Measurements from ENCODE around the gene TMOD3. TPM values are rescaled to one million over a fixed set of nuclear protein-coding genes. Genes with fewer than 3 reads are reported as not detected.

Gene TMOD3
- total RNA-seq, 2 experiments from 2014 or later = 73.8 to 74.1 TPM

DNA sequence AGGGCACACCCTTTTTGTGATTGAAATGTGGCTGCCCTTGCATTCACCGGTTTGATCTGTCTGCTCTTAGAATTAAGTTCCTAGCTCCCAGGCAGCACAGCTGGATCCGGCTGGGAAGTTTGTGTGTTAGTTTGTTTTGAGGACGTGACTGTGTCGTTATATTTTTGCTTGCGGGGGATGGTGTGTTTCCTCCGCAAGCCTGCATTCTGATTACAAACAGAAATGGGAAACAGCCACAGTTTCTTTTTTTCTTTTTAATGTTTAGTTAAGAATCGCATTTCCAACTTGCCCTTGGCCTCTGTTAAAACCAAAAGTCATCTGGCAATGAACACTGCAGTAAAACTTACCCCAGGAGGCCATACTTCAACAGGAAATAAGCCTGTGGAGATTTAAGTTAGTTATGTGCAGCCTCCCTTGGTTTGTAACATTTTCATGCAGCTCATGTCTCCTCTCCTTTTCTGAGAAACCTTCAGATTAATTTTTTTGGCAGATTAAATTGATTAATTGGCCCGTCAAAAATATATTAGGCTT is 888 bp downstream of the TMOD3 start:
- peak overlapping the region; percentile 95 for H3K27ac Mint-ChIP-seq
- H3K4me1 Mint-ChIP-seq (ENCODE audit: low read depth) = peaks cover 43% of the 10 kb centered on the region
- ATAC-seq = no peak
- H3K27me3 Mint-ChIP-seq (ENCODE audit: low read depth) = peaks cover 9% of the 10 kb centered on the region
- ChIA-PET POLR2A (interaction anchor here (0.6 to 3.2 kb wide), 3 partner anchors 10 to 129 kb away, joined by 3 to 17 read pairs (median 3); no protein-coding TSS in a partner anchor), CTCF (interaction anchor here (0.7 to 2.4 kb wide), 6 partner anchors 15 to 181 kb away, joined by 3 to 12 read pairs (median 3); no protein-coding TSS in a partner anchor)
- no peak for DNase-seq
- H3K36me3 Mint-ChIP-seq (ENCODE audit: low read depth) = peaks cover 8% of the 10 kb centered on the region
- peak overlapping the region; percentile 98 for H3K4me3 Mint-ChIP-seq
- H3K9me3 Mint-ChIP-seq (ENCODE audit: insufficient read depth) = no peaks in the 10 kb centered on the region

DNA sequence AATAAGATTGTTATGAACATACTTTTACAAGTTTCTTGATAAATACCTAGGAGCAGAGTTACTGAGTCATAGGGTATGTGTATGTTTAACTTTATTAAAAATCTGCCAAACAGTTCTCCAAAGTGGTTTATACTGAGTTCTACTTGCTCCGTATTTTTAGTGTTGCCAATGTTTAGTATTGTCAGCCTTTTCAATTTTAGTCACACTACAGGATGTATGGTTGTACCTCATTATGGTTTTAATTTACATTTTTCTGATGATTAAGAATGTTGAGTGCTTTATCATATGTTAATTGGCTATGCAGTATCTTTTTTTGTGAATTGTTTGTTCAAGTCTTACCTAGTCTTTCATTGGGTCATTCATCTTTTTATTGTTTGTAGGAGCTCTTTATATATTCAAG is 4.3 kb downstream of the TMOD3 start:
- DNase-seq (no peak), ATAC-seq (no peak)
- Mint-ChIP-seq H3K4me1 (ENCODE audit: low read depth) (peaks cover 69% of the 10 kb centered on the region), H3K9me3 (ENCODE audit: insufficient read depth) (no peaks in the 10 kb centered on the region), H3K27me3 (ENCODE audit: low read depth) (no peaks in the 10 kb centered on the region), H3K4me3 (no peak overlapping the region), H3K27ac (no peak overlapping the region), H3K36me3 (ENCODE audit: low read depth) (peaks cover 14% of the 10 kb centered on the region)
- ChIA-PET POLR2A (no interaction called here), CTCF (interaction anchor here (2.0 kb wide), 1 partner anchor 58 kb away, joined by 8 read pairs; no protein-coding TSS in a partner anchor)

GRCh38 chr15:51837792-51838251 is 8.4 kb downstream of the TMOD3 start:
- ATAC-seq (peak; percentile 70), DNase-seq (peak; percentile 41)
- peaks cover 71% of the 10 kb centered on the region for H3K4me1 Mint-ChIP-seq (ENCODE audit: low read depth)
- peak overlapping the region; percentile 73 for H3K27ac Mint-ChIP-seq
- H3K4me3 Mint-ChIP-seq = peak overlapping the region; percentile 61
- ChIA-PET CTCF (interaction anchor here (0.9 to 1.5 kb wide), 3 partner anchors 8 to 24 kb away, joined by 3 to 4 read pairs (median 3); partner anchors contain the start of gene TMOD3), POLR2A (interaction anchor here (0.7 kb wide), 1 partner anchor 650 kb away, joined by 3 read pairs; no protein-coding TSS in a partner anchor)
- no peaks in the 10 kb centered on the region for H3K9me3 Mint-ChIP-seq (ENCODE audit: insufficient read depth)
- no peaks in the 10 kb centered on the region for H3K27me3 Mint-ChIP-seq (ENCODE audit: low read depth)
- H3K36me3 Mint-ChIP-seq (ENCODE audit: low read depth) = peaks cover 16% of the 10 kb centered on the region

GRCh38 chr15:51838270-51838669 is 8.8 kb downstream of the TMOD3 start:
- H3K27ac Mint-ChIP-seq = peak overlapping the region; percentile 73

GRCh38 chr15:51840692-51841091 is 11.2 kb downstream of the TMOD3 start:
- ChIA-PET CTCF (no interaction called here), POLR2A (interaction anchor here (4.1 kb wide), 1 partner anchor 12 kb away, joined by 17 read pairs; the partner anchor contains the start of gene TMOD3)
- DNase-seq = no peak
- H3K36me3 Mint-ChIP-seq (ENCODE audit: low read depth) = peaks cover 10% of the 10 kb centered on the region
- no peaks in the 10 kb centered on the region for H3K9me3 Mint-ChIP-seq (ENCODE audit: insufficient read depth)
- H3K27me3 Mint-ChIP-seq (ENCODE audit: low read depth) = no peaks in the 10 kb centered on the region
- no peak overlapping the region for H3K4me3 Mint-ChIP-seq
- peaks cover 69% of the 10 kb centered on the region for H3K4me1 Mint-ChIP-seq (ENCODE audit: low read depth)
- ATAC-seq = no peak
- H3K27ac Mint-ChIP-seq = no peak overlapping the region

More at GRCh38 chr15:51838270-51838669, 8.8 kb downstream of the TMOD3 start:
- POLR2A ChIA-PET = interaction anchor here (0.7 to 4.1 kb wide), 3 partner anchors 9 to 650 kb away, joined by 3 to 17 read pairs (median 3); partner anchors contain the start of gene TMOD3
- H3K9me3 Mint-ChIP-seq (ENCODE audit: insufficient read depth) = no peaks in the 10 kb centered on the region
- H3K4me1 Mint-ChIP-seq (ENCODE audit: low read depth) = peaks cover 72% of the 10 kb centered on the region
- H3K36me3 Mint-ChIP-seq (ENCODE audit: low read depth) = peaks cover 16% of the 10 kb centered on the region
- peak overlapping the region; percentile 61 for H3K4me3 Mint-ChIP-seq
- DNase-seq (no peak), ATAC-seq (no peak)
- H3K27me3 Mint-ChIP-seq (ENCODE audit: low read depth) = no peaks in the 10 kb centered on the region
- CTCF ChIA-PET = interaction anchor here (0.9 to 1.5 kb wide), 3 partner anchors 9 to 23 kb away, joined by 3 to 4 read pairs (median 3); partner anchors contain the start of gene TMOD3

- ATAC-seq (no peak), DNase-seq (no peak)
- Mint-ChIP-seq H3K9me3 (ENCODE audit: insufficient read depth) (no peaks in the 10 kb centered on the region), H3K27ac (no peak overlapping the region), H3K4me1 (ENCODE audit: low read depth) (peaks cover 71% of the 10 kb centered on the region), H3K4me3 (no peak overlapping the region), H3K36me3 (ENCODE audit: low read depth) (peaks cover 9% of the 10 kb centered on the region), H3K27me3 (ENCODE audit: low read depth) (no peaks in the 10 kb centered on the region)
- POLR2A ChIA-PET = interaction anchor here (0.5 to 4.1 kb wide), 2 partner anchors 12 to 950 kb away, joined by 3 to 17 read pairs; partner anchors contain the start of gene TMOD3
- CTCF ChIA-PET = no interaction called here
These were observed 12.1 kb downstream of the TMOD3 start for GRCh38 chr15:51841406-51842040.

GRCh38 chr15:51842265-51842664 is 12.8 kb downstream of the TMOD3 start:
- H3K27ac Mint-ChIP-seq = no peak overlapping the region
- ChIA-PET CTCF (interaction anchor here (0.9 kb wide), 1 partner anchor 13 kb away, joined by 3 read pairs; no protein-coding TSS in a partner anchor), POLR2A (interaction anchor here (0.5 to 4.1 kb wide), 2 partner anchors 13 to 951 kb away, joined by 3 to 17 read pairs; partner anchors contain the start of gene TMOD3)
- H3K36me3 Mint-ChIP-seq (ENCODE audit: low read depth) = peaks cover 12% of the 10 kb centered on the region
- DNase-seq (no peak), ATAC-seq (no peak)
- H3K27me3 Mint-ChIP-seq (ENCODE audit: low read depth) = no peaks in the 10 kb centered on the region
- peak overlapping the region; percentile 42 for H3K4me3 Mint-ChIP-seq
- H3K9me3 Mint-ChIP-seq (ENCODE audit: insufficient read depth) = no peaks in the 10 kb centered on the region
- peaks cover 72% of the 10 kb centered on the region for H3K4me1 Mint-ChIP-seq (ENCODE audit: low read depth)

DNA sequence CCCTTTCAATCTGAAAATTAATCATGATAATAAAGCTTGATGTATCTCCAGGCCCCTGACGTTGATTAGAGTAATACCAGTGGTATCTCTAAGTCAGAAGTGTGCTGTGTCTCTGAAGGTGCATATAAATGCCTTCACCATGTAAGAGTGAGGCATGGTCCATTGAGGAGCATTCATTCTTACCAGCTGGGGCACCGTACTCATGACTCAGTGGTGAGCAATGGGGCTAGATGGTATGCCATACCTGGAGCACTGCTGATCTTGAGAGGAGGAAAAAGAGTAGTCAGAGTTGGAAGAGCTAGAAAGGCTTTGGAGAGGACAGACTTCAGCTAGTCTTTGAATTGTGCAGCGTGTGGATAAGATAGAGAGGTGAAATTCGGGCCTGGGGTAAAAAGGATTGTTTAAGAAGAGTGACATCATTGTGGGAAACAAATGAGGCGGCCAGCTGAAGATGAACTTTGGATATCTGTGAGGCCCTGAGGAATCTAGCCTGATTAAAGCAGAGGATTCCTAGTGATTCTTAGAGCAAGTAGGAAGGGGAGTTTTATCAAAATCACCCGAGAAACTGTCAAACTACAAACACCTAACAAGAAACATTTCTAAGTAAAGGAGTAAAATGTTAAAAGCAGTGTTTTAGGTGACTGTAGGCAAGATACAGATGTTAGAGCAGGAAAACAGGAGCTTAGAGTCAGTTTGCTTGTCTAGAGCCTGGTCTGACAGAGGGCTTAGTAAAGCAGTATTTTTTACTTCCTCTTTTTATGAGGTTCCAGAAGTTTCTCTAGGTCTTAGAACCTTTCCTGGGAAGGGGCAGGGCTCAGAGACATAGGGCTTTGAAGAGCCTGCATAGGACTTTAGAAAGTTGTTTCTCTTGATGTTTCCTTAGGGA is 13.6 kb downstream of the TMOD3 start:
- H3K9me3 Mint-ChIP-seq (ENCODE audit: insufficient read depth) = no peaks in the 10 kb centered on the region
- H3K36me3 Mint-ChIP-seq (ENCODE audit: low read depth) = peaks cover 8% of the 10 kb centered on the region
- DNase-seq = no peak
- no peak for ATAC-seq
- peaks cover 66% of the 10 kb centered on the region for H3K4me1 Mint-ChIP-seq (ENCODE audit: low read depth)
- H3K27ac Mint-ChIP-seq = peak overlapping the region; percentile 4
- H3K27me3 Mint-ChIP-seq (ENCODE audit: low read depth) = no peaks in the 10 kb centered on the region
- no peak overlapping the region for H3K4me3 Mint-ChIP-seq
- ChIA-PET POLR2A (no interaction called here), CTCF (interaction anchor here (0.9 kb wide), 1 partner anchor 12 kb away, joined by 3 read pairs; no protein-coding TSS in a partner anchor)

- no peak for DNase-seq
- POLR2A ChIA-PET = no interaction called here
- Mint-ChIP-seq H3K27me3 (ENCODE audit: low read depth) (no peaks in the 10 kb centered on the region), H3K4me1 (ENCODE audit: low read depth) (peaks cover 61% of the 10 kb centered on the region), H3K36me3 (ENCODE audit: low read depth) (peaks cover 19% of the 10 kb centered on the region), H3K9me3 (ENCODE audit: insufficient read depth) (no peaks in the 10 kb centered on the region), H3K4me3 (no peak overlapping the region), H3K27ac (no peak overlapping the region)
- CTCF ChIA-PET = interaction anchor here (1.0 to 2.5 kb wide), 3 partner anchors 9 to 27 kb away, joined by 3 to 9 read pairs (median 4); no protein-coding TSS in a partner anchor
- ATAC-seq = no peak
These were observed 15.4 kb downstream of the TMOD3 start for GRCh38 chr15:51844747-51845426.

- H3K4me3 Mint-ChIP-seq = no peak overlapping the region
- POLR2A ChIA-PET = no interaction called here
- ATAC-seq = no peak
- CTCF ChIA-PET = interaction anchor here (2.5 kb wide), 1 partner anchor 10 kb away, joined by 9 read pairs; no protein-coding TSS in a partner anchor
- H3K36me3 Mint-ChIP-seq (ENCODE audit: low read depth) = peaks cover 19% of the 10 kb centered on the region
- H3K27ac Mint-ChIP-seq = no peak overlapping the region
- peaks cover 53% of the 10 kb centered on the region for H3K4me1 Mint-ChIP-seq (ENCODE audit: low read depth)
- H3K9me3 Mint-ChIP-seq (ENCODE audit: insufficient read depth) = no peaks in the 10 kb centered on the region
- H3K27me3 Mint-ChIP-seq (ENCODE audit: low read depth) = no peaks in the 10 kb centered on the region
- no peak for DNase-seq
These were observed 16.6 kb downstream of the TMOD3 start for GRCh38 chr15:51846066-51846462.
